Ovary (tissue), 9 donors: ENCODE data around the gene PLXNA4. TPM values are rescaled to one million over a fixed set of nuclear protein-coding genes. Genes with fewer than 3 reads are reported as not detected.

Experiments used
- DNase-seq, 5 donors: peaks; one replicate each; pipeline ENCODE4 v3.0.0-alpha.2; 2019 to 2020
- H3K27ac ChIP-seq, 2 donors: fragments of 200-600 bp; one replicate each; pipeline versions ENCODE4 v1.5.1 to v1.8.0; 2019 to 2022
- H3K27me3 ChIP-seq: fragments of 200-600 bp; one replicate; pipeline ENCODE4 v1.8.0; 2022
- H3K36me3 ChIP-seq: fragments of 200-600 bp; sonication (generic); one replicate; pipeline ENCODE4 v1.5.1; 2019
- H3K4me1 ChIP-seq: one replicate; pipeline ENCODE4 v1.8.1; 2013; ENCODE audit warnings: mild to moderate bottlenecking, moderate library complexity; ENCODE audit not compliant: insufficient read depth
- H3K4me3 ChIP-seq: fragments of 200-600 bp; sonication (generic); one replicate; pipeline ENCODE4 v1.5.1; 2017
- H3K9me3 ChIP-seq, 2 donors: fragments of 200-600 bp in 1 of 2; sonication (generic) in 1 of 2; one replicate each; pipeline versions ENCODE4 v1.5.1 to v1.8.1; 2013 to 2019; ENCODE audit warnings: mild to moderate bottlenecking in 1 of 2, moderate library complexity in 1 of 2
- CTCF ChIP-seq, 3 donors: fragments of 450-650 bp in 2 of 3; fragments of 200-600 bp in 1 of 3; IDR thresholded peaks; one replicate each; pipeline versions ENCODE4 v1.5.1 to v1.8.0; 2016 to 2022; ENCODE audit warnings: antibody characterized with exemption in 3 of 3, mild to moderate bottlenecking in 1 of 3
- EP300 ChIP-seq: sonication (generic); formaldehyde crosslinking; IDR thresholded peaks from one replicate; pipeline ENCODE4 v1.6.1; 2017; ENCODE audit warnings: antibody characterized with exemption
- POLR2A ChIP-seq: fragments of 450-650 bp; IDR thresholded peaks from one replicate; pipeline ENCODE4 v1.6.1; 2017; ENCODE audit warnings: antibody characterized with exemption, mild to moderate bottlenecking, moderate library complexity
- WGBS, 3 donors: extraction: QIAGEN DNeasy Blood & Tissue Kit in 1 of 3; methylation state at CpG; one replicate each; pipeline versions ENCODE4 v1.1.5 to v1.1.7; 2013 to 2017; 5-methylcytosine and 5-hydroxymethylcytosine counted together
- intact Hi-C, 4 donors: fragments of 100-400 bp; cut with DNase I; formaldehyde crosslinking; loops; one replicate each; pipeline versions ENCODE4 v1.11.0 to v1.15.1; 2022 to 2023
- polyA plus RNA-seq, 2 donors: library from polyadenylated mRNA; stranded (reverse); fragments of 200-250 nt in 1 of 2; fragments of 350-450 nt in 1 of 2; fragmentation: Illumina TruSeq in 1 of 2; extraction: RNeasy Lipid Tissue Mini Kit (QIAGEN cat#74804) in 1 of 2; gene quantifications; one replicate each; pipeline ENCODE4 v1.2.3, GENCODE V29; 2013 to 2014
- total RNA-seq, 7 donors: library from RNA; depleted of rRNA in 2 of 7; stranded (reverse); fragments of >200 nt in 2 of 7; fragmentation: NEBNext Ultra II Directional in 3 of 7; extraction: Animal tissue kit (Norgen Biotek cat#: 25700) in 3 of 7; gene quantifications; one replicate each; pipeline versions ENCODE4 v1.1.0 to v1.2.4, GENCODE V29; 2016 to 2023
- donor health status: DM: no; HTN: no; CAD: no; lungs with moderate emphysema.
- donor health status: DM: no; HTN: no; CAD: no.
- donor health status: Bipolar disorder and iron deficiency.
- donor health status: DM: yes; HTN: yes; CAD: no.
- donor health status: DM: no; HTN: no; CAD: no.
- donor health status: DM: yes; HTN: yes; CAD: no.

The PLXNA4 gene
- total and polyA plus RNA-seq, 9 donors, result 5.1 to 39.9 (median 11.4) TPM

- 75 to 90% (median 83%) methylated on average over 1 of the region's 1 CpG for WGBS, 3 donors
- H3K9me3 ChIP-seq, result no peaks in the 10 kb centered on the region
- H3K36me3 ChIP-seq, result no peaks in the 10 kb centered on the region
- H3K27ac ChIP-seq, result no peak overlapping the region
- TF ChIP-seq EP300 (no peak), CTCF (IDR thresholded peaks at IDR 0.05) (no peak), POLR2A (no peak)
- no peak for DNase-seq
- no peaks in the 10 kb centered on the region for H3K27me3 ChIP-seq
- H3K4me1 ChIP-seq, result no peaks in the 10 kb centered on the region
- intact Hi-C loops, result no loop called here
- H3K4me3 ChIP-seq, result no peak overlapping the region
Observed at GRCh38 chr7:132098327-132098726, 477.9 kb downstream of the PLXNA4 start.

GRCh38 chr7:132097550-132098134 is 478.6 kb downstream of the PLXNA4 start:
- Histone ChIP-seq H3K4me1 (no peaks in the 10 kb centered on the region), H3K27ac (no peak overlapping the region), H3K27me3 (no peaks in the 10 kb centered on the region), H3K9me3 (no peaks in the 10 kb centered on the region), H3K36me3 (no peaks in the 10 kb centered on the region), H3K4me3 (no peak overlapping the region)
- TF ChIP-seq POLR2A, result no peak
- no peak for TF ChIP-seq CTCF (IDR thresholded peaks at IDR 0.05)
- no peak for TF ChIP-seq EP300
- intact Hi-C loops, result no loop called here
- WGBS, 3 donors, result 68 to 83% (median 69%) methylated on average over 9 of the region's 9 CpGs
- no peak for DNase-seq

GRCh38 chr7:132095111-132095765 is 481.0 kb downstream of the PLXNA4 start:
- no peak for DNase-seq
- Histone ChIP-seq H3K27me3 (no peaks in the 10 kb centered on the region), H3K9me3 (no peaks in the 10 kb centered on the region), H3K4me1 (no peaks in the 10 kb centered on the region), H3K27ac (no peak overlapping the region), H3K4me3 (no peak overlapping the region), H3K36me3 (no peaks in the 10 kb centered on the region)
- 68 to 79% (median 70%) methylated on average over 5 of the region's 5 CpGs for WGBS, 3 donors
- intact Hi-C loops, result no loop called here
- TF ChIP-seq EP300, result no peak
- no peak for TF ChIP-seq CTCF (IDR thresholded peaks at IDR 0.05)
- TF ChIP-seq POLR2A, result no peak

- Histone ChIP-seq H3K4me3 (no peak overlapping the region), H3K9me3 (no peaks in the 10 kb centered on the region), H3K27ac (no peak overlapping the region), H3K27me3 (no peaks in the 10 kb centered on the region), H3K4me1 (no peaks in the 10 kb centered on the region), H3K36me3 (no peaks in the 10 kb centered on the region)
- intact Hi-C loops, result no loop called here
- DNase-seq, result no peak
- TF ChIP-seq CTCF (IDR thresholded peaks at IDR 0.05), result no peak
- no peak for TF ChIP-seq EP300
- TF ChIP-seq POLR2A, result no peak
- 33 to 56% (median 40%) methylated on average over 4 of the region's 4 CpGs for WGBS, 3 donors
Observed at GRCh38 chr7:132092106-132092505, 484.2 kb downstream of the PLXNA4 start.
